A549 (cell line): ENCODE measurements around the gene MYLK.

Source experiments
- CTCF ChIP-seq: fragments of >200 bp; sonication (Bioruptor Twin); formaldehyde crosslinking; IDR thresholded peaks from 3 replicates; pipeline ENCODE4 v1.5.1; 2016
- EP300 ChIP-seq, 2 experiments: fragments of >200 bp; sonication (Bioruptor Twin); formaldehyde crosslinking; IDR thresholded peaks; 2 replicates in 1 of 2; 3 replicates in 1 of 2; pipeline ENCODE4 v1.6.1; 2016 to 2017

GRCh38 chr3:123752228-123752627 lies 131.9 kb downstream of the MYLK start:
- TF ChIP-seq CTCF (no peak), EP300 (IDR thresholded peaks at IDR 0.05) (no peak)
